GM12801 (cell line): ENCODE measurements around the gene DDAH1.

Experiments
- TF ChIP-seq, protein P1 (sequence below): IDR thresholded peaks from one replicate; pipeline ENCODE4 v1.5.1; 2011; ENCODE audit warnings: control low read depth; ENCODE audit not compliant: insufficient read length; ENCODE audit errors: extremely low read depth

DDAH1 gene

GRCh38 chr1:85334962-85335361, 130.0 kb downstream of the DDAH1 start:
- TF ChIP-seq, protein P1, sequence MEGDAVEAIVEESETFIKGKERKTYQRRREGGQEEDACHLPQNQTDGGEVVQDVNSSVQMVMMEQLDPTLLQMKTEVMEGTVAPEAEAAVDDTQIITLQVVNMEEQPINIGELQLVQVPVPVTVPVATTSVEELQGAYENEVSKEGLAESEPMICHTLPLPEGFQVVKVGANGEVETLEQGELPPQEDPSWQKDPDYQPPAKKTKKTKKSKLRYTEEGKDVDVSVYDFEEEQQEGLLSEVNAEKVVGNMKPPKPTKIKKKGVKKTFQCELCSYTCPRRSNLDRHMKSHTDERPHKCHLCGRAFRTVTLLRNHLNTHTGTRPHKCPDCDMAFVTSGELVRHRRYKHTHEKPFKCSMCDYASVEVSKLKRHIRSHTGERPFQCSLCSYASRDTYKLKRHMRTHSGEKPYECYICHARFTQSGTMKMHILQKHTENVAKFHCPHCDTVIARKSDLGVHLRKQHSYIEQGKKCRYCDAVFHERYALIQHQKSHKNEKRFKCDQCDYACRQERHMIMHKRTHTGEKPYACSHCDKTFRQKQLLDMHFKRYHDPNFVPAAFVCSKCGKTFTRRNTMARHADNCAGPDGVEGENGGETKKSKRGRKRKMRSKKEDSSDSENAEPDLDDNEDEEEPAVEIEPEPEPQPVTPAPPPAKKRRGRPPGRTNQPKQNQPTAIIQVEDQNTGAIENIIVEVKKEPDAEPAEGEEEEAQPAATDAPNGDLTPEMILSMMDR, result no peak

DNA sequence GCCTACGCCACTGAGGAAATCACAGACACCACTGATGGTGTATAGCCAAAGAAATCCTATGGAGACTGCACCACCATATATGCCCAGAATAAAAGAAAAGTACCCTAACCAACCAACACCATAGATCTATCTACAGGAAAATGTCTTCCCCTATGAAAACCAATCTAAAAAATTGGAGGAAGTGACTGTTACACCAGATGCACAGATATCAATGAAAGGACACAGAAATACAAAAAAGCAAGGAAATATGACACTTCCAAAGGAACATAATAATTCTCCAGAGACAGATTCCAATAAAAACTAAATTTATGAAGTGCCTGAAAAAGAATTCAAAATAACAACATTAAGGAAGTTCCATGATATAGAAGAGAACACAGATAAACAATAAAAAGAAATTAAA, 131.8 kb downstream of the DDAH1 start:
- TF ChIP-seq, protein P1, result no peak

- TF ChIP-seq, protein P1, result no peak
Measured at GRCh38 chr1:85332575-85332974, 132.4 kb downstream of the DDAH1 start.

- TF ChIP-seq, protein P1, result no peak
Measured at GRCh38 chr1:85330711-85331290, 134.2 kb downstream of the DDAH1 start.

GRCh38 chr1:85330214-85330631, 134.7 kb downstream of the DDAH1 start:
- TF ChIP-seq, protein P1, result no peak

DNA sequence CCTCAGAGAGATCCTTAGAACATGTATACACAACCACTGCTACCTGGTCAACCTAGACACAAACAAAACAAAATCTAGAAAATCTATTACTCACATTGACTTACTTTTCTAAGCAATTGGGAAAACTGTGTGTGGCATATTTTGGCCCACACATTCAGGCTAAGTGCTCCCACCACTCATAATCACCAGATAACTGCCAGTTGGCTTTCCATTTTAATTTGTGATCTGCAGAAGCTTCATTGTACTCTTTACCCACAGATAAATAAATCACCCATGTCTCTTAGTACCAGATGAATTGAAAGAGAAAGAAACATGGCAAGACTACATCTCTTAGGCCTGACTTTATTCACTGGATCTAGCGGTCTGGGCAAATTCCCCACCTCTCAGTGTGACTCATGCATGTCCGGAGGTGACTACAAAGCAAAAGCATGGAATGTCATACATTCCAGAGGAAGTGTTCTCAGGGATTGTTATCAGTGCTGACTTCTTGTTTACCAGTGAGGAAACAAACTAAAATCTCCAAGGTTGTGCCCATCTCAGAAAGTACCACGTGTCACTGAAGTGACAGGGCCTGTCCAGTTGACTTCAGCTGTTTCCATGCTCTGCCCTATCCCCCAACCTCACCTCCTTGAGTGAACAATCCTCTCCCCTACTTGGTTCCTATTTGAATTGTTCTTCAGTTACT, 136.1 kb downstream of the DDAH1 start:
- TF ChIP-seq, protein P1, result no peak

GRCh38 chr1:85327759-85328158, 137.2 kb downstream of the DDAH1 start:
- TF ChIP-seq, protein P1, result no peak
